GM12801 (cell line): Measurements from ENCODE around the gene MB.

Source experiments
- TF ChIP-seq, protein P1 (sequence below): IDR thresholded peaks from one replicate; pipeline ENCODE4 v1.5.1; 2011; ENCODE audit warnings: control low read depth; ENCODE audit not compliant: insufficient read length; ENCODE audit errors: extremely low read depth

MB gene

DNA sequence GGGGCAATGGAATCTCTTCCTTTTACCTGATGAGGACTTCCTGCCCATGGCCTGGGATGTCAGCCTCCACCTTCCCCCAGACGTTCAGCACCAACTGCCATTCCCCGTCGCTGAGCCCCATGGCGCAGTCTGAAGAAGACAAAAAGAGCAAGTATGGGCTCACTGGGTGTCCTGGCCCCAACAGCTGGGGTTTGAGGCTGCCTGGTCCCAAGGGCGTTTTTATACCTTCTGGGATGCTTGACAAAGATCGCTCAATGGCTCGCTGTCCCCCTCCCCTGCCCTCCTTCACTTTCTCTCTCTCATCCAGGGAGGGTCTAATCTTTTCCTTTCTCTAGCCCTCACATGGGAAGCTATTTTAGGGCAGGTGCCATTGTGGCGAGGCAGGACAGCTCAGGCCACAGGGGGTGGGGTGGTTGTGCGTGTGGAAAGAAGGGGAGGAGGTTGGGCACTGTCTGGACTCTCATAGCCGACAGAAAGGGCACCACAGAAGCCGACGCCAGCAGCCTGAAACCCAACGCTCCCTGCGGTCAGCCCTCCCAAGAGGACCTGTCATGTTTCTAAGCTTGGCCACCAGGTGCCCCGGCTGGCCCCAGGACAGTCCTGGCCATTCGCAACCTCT, at the start of gene MB:
MB (minus strand) TSS at position 193 of the 619 bp plus-strand sequence; CDS start at position 121, 72 bp downstream.
- TF ChIP-seq, protein P1, sequence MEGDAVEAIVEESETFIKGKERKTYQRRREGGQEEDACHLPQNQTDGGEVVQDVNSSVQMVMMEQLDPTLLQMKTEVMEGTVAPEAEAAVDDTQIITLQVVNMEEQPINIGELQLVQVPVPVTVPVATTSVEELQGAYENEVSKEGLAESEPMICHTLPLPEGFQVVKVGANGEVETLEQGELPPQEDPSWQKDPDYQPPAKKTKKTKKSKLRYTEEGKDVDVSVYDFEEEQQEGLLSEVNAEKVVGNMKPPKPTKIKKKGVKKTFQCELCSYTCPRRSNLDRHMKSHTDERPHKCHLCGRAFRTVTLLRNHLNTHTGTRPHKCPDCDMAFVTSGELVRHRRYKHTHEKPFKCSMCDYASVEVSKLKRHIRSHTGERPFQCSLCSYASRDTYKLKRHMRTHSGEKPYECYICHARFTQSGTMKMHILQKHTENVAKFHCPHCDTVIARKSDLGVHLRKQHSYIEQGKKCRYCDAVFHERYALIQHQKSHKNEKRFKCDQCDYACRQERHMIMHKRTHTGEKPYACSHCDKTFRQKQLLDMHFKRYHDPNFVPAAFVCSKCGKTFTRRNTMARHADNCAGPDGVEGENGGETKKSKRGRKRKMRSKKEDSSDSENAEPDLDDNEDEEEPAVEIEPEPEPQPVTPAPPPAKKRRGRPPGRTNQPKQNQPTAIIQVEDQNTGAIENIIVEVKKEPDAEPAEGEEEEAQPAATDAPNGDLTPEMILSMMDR = no peak

DNA sequence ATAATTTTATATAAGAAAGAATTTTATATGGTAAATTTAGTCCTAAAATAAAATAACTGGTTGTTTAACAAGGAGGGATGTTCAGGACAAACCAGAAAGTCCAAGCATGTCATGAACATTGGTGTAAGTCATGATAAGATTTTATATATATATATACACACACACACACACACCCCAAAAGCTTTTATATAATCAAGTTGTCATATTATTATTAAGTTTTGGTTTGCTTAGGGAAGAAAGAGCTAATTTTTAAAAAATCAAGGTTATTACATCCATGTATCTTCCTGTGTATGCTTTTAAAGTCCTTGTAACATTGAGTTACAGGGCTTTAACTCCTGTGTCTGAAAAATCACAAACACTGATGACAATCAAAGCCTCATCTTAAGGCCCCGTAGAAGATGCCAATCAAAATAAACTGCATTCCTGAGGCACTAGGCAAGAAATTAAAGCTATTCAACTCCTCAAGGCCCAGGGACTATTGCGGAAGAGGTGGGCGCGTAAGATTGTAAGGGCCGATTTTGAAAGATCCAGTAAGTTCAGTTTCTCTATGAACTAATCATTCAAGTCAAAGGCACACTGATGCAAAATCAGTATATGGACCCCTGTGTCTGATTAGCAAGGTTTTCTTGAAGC, 47.9 kb upstream of the MB start:
- TF ChIP-seq, protein P1 = no peak

DNA sequence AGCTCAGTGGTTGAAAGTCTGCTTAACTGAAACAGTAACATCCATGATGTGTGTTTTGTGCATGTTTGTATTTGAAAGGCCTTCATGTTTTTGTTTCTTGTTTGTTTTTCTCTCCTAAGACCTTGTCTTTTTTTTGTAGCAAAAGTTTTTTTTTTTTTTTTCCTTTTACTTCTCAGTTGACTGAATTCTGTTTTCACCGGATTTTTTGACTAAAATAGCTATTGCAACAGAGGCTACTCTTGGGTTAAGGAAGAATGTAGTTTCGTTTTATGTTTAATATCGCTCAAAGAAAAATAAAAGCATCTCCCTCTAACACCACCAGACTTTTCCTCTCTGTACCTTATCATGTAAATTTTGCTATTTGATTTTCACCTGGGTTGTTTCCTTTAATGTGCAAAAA, 46.2 kb upstream of the MB start:
- TF ChIP-seq, protein P1 = no peak

DNA sequence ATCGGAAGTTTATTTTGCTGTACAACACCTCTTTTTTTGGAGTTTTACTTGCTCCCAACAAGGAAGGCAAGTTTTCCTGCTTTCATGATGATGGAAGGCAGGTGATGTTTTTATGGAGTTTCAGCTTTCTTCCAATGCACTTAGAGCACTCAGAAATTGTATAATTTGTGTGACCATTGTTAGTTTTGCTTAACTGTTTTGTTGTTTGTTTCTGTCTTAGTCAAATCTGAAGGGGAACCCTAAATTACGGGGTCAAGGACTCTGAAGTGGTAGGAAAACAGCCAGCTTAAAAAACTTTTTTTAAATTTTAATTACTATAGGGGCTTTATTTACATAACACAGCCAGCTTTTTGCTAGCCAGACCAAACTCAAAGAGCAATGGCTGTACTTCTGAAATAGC, 45.8 kb upstream of the MB start:
- TF ChIP-seq, protein P1 = no peak

DNA sequence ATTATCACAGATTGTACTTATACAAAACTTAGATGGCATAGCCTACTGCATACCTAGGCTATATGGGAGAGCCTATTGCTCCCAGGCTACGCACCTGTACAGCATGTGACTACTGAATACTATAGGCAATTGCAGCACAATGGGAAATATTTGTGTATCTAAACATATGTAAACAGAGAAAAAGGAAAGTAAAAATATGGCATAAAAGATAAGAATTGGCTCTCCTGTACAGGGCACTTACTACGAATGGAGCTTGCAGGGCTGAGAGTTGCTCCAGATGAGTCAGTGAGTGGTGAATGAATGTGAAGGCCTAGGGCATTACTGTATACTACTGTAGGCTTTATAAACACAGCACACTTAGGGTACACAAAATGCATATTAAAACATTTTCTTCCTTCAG, 44.3 kb upstream of the MB start:
- TF ChIP-seq, protein P1 = no peak

DNA sequence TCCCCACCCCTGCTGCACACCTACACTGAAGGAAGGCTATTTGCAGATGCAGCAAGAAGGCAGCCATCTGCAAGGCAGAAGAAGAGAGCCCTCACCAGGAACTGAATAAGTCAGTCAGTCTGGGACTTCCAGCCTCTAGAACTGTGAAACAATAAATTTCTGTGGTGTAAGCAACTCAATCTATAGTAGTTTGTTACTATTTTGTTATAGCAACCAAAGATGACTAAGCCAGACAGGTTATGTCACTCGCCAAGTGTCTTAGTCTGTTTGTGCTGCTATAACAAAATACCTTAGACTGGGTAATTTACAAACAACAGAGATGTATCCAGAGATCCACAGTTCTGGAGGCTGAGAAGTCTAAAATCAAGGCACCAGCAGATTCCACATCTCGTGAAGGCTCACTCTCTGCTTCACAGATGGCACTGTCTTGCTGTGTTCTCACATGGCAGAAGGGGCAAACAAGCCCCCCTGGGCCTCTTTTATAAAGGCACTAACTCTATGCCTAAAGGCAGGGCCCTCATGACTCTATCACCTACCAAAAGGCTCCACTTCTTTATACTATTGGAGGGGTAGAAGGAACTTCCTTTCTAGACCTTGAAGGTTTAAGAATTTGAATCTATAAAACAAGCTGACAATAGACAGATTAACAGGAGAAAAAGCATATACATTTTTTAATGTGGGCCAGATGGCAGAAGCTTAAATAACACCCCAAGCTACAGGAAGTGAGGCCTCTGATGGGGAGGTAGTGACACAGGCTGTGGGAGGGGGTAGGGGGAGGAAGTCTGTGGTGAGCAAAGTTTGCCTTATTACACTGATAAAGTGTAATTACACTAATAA, 43.4 kb upstream of the MB start:
- TF ChIP-seq, protein P1 = no peak

DNA sequence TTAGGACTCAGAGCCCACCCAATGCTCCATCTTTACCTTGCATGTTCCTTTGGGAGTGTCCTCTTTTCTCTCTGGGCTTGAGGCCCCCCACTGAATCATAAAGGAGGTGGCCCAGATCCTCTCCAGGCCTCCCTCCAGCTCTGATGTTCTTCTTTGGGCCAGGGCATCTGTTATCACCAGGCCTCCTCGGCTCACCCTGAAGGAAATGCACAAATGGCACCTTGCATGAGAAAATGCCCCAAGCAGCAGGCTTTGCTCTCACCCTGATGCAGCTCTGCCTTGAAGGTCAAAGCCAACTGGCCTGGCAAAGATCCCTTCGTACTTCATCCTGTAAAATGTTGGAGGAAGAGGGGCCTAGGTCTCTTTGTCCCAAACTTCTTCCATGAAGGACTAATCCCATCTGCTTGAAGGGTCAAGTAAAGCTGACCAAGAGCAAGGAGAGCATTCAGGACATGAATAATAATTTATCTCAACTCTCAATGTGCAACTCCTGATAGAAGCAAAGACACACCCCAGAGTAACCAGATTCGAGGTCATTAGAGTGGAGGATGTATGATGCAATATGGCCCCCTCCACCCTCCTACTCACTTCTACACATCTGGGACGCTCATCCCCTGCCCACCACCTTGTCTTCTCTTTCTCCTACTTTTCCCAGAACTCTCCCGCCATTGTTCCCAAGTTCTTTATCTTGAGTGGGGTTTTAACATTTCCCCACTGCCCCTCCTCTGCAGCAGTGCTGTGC, 40.6 kb upstream of the MB start:
- TF ChIP-seq, protein P1 = no peak
